ENCODE results near the gene TMEM214. TPM values are rescaled to one million over a fixed set of nuclear protein-coding genes. Genes with fewer than 3 reads are reported as not detected.

TMEM214 gene
- total RNA-seq = 32.7 TPM
- long read RNA-seq, partial matches to known transcripts = 15 of 20 reads
- long read RNA-seq, other reads (novel, unspliced or antisense) = 2 of 20 reads

GRCh38 chr2:27032495-27033252 is at the start of gene TMEM214:
TSS of gene TMEM214 (plus strand) at chr2:27032965. CDS start at chr2:27033016, 51 bp downstream.
- ATAC-seq = peak; percentile 98
- intact Hi-C loops (cut with DNase I) = loop anchor here (2.0 to 5.0 kb wide), 3 partner anchors 18 to 55 kb away; partner anchors contain the start of genes AGBL5, KHK and OST4
- DNase-seq (ENCODE audit: missing footprints) = peak; percentile 96

DNA sequence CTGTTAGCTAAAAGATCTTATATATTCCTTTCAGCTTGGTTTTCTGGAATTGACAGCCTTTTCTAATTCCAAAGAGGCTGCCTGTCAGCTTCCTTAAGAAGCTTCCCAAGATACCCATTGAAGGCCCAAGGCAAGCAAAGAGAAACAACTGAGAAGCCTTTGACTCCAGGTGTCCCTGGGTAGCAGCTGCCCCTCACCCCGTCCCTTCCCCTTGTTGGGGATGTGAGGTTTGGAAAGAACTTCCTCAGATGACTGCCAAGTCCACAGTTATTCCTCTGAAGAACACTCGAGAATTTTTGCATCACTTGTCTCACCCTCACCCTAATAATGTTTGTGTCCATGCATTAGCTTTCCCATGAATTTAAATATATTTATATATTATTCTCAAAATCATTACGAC is 49.0 kb upstream of the TMEM214 start:
- DNase-seq (ENCODE audit: missing footprints) = no peak
- no peak for ATAC-seq
- intact Hi-C loops (cut with DNase I) = no loop called here

DNA sequence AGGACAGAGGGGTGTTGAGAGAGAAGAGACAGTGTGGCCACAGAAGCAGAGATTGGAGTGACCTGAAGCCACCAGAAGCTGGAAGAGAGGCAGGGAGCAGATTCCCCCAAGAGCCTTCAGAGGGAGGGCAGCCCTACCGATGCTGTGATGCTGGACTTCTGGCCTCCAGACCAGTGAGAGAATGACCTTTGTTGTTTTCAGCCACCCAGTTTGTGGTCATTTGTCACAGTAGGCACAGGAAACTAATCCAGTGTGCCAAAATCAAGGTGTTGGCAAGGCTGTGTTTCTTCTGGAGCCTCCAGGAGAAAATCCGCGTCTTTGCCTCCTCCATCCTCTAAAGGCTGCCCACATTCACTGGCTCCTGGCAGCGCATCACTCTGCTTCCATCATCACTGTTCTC is 47.0 kb upstream of the TMEM214 start:
- ATAC-seq = no peak
- intact Hi-C loops (cut with DNase I) = no loop called here
- no peak for DNase-seq (ENCODE audit: missing footprints)

- intact Hi-C loops (cut with DNase I) = no loop called here
- no peak for ATAC-seq
- DNase-seq (ENCODE audit: missing footprints) = no peak
These were observed 46.2 kb upstream of the TMEM214 start for GRCh38 chr2:26986576-26986975.

GRCh38 chr2:26988058-26988860 is 44.5 kb upstream of the TMEM214 start:
- ATAC-seq = no peak
- DNase-seq (ENCODE audit: missing footprints) = no peak
- intact Hi-C loops (cut with DNase I) = no loop called here

- DNase-seq (ENCODE audit: missing footprints) (no peak), ATAC-seq (no peak)
- intact Hi-C loops (cut with DNase I) = no loop called here
These were observed 43.6 kb upstream of the TMEM214 start for GRCh38 chr2:26989156-26989555.

- ATAC-seq (no peak), DNase-seq (ENCODE audit: missing footprints) (no peak)
- intact Hi-C loops (cut with DNase I) = no loop called here
These were observed 41.0 kb upstream of the TMEM214 start for GRCh38 chr2:26991717-26992116.

GRCh38 chr2:26993768-26994167 is 39.0 kb upstream of the TMEM214 start:
- intact Hi-C loops (cut with DNase I) = no loop called here
- DNase-seq (ENCODE audit: missing footprints) = no peak
- ATAC-seq = no peak

GRCh38 chr2:26994983-26995382 is 37.8 kb upstream of the TMEM214 start:
- ATAC-seq (no peak), DNase-seq (ENCODE audit: missing footprints) (no peak)
- intact Hi-C loops (cut with DNase I) = no loop called here

DNA sequence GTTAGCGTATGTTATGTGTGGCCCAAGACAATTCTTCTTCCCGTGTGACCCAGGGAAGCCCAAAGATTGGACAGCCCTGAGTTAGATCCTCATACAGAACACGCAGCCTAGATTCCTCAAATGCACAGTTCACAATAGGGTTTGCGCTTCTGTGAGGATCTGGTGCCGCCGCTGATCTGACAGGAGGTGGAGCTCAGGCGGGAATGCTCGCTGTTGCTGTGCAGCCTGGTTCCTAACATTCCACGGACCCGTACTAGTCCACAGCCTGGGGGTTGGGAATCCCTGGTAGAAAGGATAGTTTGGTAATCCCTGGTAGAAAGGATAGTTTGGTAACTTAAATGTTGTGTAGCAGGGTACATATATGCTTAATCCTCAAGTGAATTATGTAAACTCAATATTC is 35.4 kb upstream of the TMEM214 start:
- DNase-seq (ENCODE audit: missing footprints) (no peak), ATAC-seq (no peak)
- intact Hi-C loops (cut with DNase I) = no loop called here

- ATAC-seq = no peak
- no peak for DNase-seq (ENCODE audit: missing footprints)
- intact Hi-C loops (cut with DNase I) = no loop called here
These were observed 34.4 kb upstream of the TMEM214 start for GRCh38 chr2:26998323-26998722.

- intact Hi-C loops (cut with DNase I) = no loop called here
- ATAC-seq = no peak
- DNase-seq (ENCODE audit: missing footprints) = no peak
These were observed 32.5 kb upstream of the TMEM214 start for GRCh38 chr2:27000228-27000627.

DNA sequence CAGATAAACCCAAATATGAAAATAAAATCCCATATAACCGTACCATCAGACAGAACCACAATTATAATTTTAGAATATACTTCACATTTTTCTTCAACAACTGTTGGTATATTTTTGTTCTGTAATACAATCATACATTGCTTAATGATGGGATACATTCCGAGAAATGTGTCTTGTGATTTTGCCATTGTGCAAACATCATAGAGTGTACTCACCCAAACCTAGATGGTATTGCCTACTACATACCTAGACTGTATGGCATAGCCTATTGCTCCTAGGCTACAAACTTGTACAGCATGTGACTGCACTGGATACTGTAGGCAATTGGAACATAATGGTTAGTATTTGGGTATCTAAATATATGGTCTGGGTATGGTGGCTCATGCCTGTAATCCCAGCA is 31.8 kb upstream of the TMEM214 start:
- no peak for ATAC-seq
- no peak for DNase-seq (ENCODE audit: missing footprints)
- intact Hi-C loops (cut with DNase I) = no loop called here

DNA sequence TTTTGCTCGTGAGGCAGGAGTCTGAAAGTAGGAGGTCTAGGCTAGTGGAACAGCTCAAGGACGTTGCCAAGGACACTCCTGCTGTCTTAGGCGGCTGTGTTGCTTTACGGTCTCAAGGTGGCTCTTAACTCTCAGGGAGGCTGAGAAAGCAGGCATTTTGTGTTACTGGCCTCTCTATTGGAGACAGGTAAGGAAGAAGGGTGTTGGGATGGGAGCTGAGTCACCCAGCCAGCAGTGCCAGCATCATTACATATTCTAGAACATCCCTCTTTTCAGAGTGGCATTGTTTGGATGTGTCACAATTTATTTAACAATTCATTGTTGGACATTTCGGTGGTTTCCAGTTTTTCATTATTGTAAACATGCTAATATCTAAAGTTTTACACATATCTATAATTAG is 30.8 kb upstream of the TMEM214 start:
- no peak for ATAC-seq
- no peak for DNase-seq (ENCODE audit: missing footprints)
- intact Hi-C loops (cut with DNase I) = no loop called here

GRCh38 chr2:27003007-27003406 is 29.8 kb upstream of the TMEM214 start:
- ATAC-seq = no peak
- intact Hi-C loops (cut with DNase I) = no loop called here

GRCh38 chr2:27003857-27004256 is 28.9 kb upstream of the TMEM214 start:
- ATAC-seq = no peak
- intact Hi-C loops (cut with DNase I) = no loop called here
- DNase-seq (ENCODE audit: missing footprints) = no peak

More at GRCh38 chr2:27003007-27003406, 29.8 kb upstream of the TMEM214 start:
- no peak for DNase-seq (ENCODE audit: missing footprints)

DNA sequence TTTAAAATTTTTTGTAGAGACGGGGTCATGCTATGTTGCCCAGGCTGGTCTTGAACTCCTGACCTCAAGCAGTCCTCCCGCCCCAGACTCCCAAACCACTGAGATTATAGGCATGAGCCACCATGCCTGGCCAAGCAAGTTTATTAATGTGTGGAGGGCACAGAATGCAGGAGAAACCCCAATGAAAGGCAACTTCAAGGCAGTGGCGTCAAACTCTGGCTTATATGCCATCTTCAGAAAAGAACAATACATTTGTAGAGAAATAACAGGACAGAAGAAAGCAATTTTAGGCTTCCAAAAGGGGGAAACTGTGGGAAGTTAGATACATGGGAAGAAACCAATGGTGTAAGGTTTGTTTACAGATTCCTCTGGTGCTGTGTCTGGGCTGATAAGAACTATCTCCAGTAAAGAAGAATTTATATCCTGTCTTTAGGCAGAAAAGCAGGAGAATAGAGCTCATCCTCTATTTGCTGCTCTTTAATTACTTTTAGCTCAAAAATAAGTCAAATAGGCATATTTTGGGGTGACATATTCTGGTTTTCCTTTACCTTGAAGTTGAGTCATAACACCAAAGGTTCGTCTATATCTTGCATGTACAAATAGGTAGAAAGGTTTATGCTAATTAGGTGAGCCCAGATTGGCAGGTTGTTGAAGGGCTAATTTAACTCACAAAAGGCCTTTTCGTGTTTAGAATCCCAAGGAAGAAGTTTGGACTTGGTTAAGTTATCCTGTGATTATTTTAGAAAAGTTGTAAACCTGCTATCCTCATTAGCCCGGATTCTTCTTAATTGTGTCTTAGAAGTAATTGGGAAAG is 26.0 kb upstream of the TMEM214 start:
- ATAC-seq = no peak
- intact Hi-C loops (cut with DNase I) = no loop called here
- no peak for DNase-seq (ENCODE audit: missing footprints)

DNA sequence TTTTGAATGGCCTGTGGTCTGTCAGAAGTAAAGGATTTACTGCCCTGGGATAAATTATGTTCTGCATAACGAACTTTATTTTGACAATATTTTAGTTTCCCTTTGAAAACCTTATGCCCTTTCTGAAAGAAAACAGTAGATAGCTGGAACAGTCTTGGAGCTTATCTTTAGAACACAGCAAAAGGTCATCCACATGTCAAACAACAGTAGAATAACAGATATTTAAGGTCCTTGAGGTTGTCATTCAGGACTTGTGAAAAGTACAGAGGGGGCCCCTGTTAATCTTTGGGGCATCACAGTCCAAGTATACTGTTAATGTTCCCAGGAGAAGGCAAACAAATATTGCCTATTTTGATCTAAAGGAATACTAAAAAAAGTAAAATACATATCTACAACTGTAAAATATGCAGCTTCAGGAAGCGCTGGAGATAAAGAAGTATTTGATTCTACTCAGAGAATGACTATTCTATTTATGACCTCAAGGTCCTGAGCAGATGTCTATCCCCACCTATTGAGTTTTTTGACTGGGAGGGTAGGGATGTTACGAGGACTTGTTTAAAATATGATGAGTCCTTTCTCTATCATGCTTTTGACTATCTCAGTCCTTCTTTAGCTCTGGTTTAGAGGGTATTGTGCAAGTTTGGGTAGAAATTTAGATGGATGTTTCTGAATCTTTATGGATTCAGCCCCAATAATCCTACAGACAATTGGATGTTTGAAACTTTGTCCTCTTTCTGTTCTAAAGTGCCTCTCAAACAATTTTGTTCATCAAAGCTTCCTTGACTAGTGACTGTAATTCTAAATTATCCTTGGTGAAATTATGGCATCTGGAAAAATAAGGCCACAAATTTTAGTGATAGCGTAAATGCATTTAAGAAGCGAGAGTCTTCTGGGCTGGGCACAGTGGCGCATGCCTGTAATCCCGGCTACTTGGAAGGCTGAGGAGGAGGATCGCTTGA is 25.1 kb upstream of the TMEM214 start:
- ATAC-seq = peak; percentile 32
- intact Hi-C loops (cut with DNase I) = no loop called here
- DNase-seq (ENCODE audit: missing footprints) = no peak
